Lower leg skin (tissue), 3 donors: Measurements from ENCODE around the gene MCOLN2.

Source experiments
- POLR2A ChIP-seq, 2 donors: fragments of 450-650 bp; IDR thresholded peaks; one replicate each; pipeline ENCODE4 v1.6.1; 2016 to 2017; ENCODE audit warnings: antibody characterized with exemption in 2 of 2, mild to moderate bottlenecking in 1 of 2, moderate library complexity in 1 of 2
- TF ChIP-seq, protein P1 (sequence below), 3 donors: fragments of 450-650 bp; IDR thresholded peaks; one replicate each; pipeline ENCODE4 v1.5.1; 2016; ENCODE audit warnings: antibody characterized with exemption in 3 of 3, mild to moderate bottlenecking in 3 of 3, moderate library complexity in 2 of 3

DNA sequence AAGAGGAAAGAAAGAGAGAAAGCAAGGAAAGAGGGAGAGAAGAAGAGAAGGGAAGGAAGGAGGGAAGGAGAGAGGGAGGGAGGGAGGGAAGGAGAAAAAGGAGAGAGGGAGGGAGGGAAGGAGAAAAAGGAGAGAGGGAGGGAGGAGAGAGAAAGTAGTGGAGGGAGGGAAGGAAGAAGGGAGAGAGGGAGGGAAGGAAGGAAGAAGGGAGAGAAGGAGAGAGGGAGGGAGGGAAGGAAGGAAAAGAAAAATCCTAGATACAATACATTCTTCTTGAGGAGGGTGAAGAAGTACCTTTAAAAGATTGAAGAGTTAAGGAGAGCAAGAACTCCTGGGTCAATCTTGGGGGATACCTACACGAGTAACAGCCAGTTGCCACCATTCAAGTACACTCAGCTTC, 29.2 kb downstream of the MCOLN2 start:
- TF ChIP-seq, protein P1, sequence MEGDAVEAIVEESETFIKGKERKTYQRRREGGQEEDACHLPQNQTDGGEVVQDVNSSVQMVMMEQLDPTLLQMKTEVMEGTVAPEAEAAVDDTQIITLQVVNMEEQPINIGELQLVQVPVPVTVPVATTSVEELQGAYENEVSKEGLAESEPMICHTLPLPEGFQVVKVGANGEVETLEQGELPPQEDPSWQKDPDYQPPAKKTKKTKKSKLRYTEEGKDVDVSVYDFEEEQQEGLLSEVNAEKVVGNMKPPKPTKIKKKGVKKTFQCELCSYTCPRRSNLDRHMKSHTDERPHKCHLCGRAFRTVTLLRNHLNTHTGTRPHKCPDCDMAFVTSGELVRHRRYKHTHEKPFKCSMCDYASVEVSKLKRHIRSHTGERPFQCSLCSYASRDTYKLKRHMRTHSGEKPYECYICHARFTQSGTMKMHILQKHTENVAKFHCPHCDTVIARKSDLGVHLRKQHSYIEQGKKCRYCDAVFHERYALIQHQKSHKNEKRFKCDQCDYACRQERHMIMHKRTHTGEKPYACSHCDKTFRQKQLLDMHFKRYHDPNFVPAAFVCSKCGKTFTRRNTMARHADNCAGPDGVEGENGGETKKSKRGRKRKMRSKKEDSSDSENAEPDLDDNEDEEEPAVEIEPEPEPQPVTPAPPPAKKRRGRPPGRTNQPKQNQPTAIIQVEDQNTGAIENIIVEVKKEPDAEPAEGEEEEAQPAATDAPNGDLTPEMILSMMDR (IDR thresholded peaks at IDR 0.05): no peak
- no peak for TF ChIP-seq POLR2A (IDR thresholded peaks at IDR 0.05)
